IPS-18a (cell line): ENCODE results near the gene DCAKD.

Experiments
- H3K27ac ChIP-seq: one replicate; pipeline ENCODE4 v1.5.1; 2013; ENCODE audit warnings: low read length
- H3K27me3 ChIP-seq: one replicate; pipeline ENCODE4 v1.6.1; 2013; ENCODE audit warnings: mild to moderate bottlenecking, low read length; ENCODE audit not compliant: control insufficient read depth, insufficient read depth
- H3K36me3 ChIP-seq: one replicate; pipeline ENCODE4 v1.6.1; 2013; ENCODE audit warnings: low read depth, low read length; ENCODE audit not compliant: control insufficient read depth
- H3K4me1 ChIP-seq: one replicate; pipeline ENCODE4 v1.6.1; 2013; ENCODE audit warnings: low read depth, low read length; ENCODE audit not compliant: control insufficient read depth
- H3K4me3 ChIP-seq: one replicate; pipeline ENCODE4 v1.5.1; 2013; ENCODE audit warnings: low read length
- H3K9ac ChIP-seq: one replicate; pipeline ENCODE4 v1.6.1; 2013; ENCODE audit warnings: mild to moderate bottlenecking, low read length, moderate library complexity
- H3K9me3 ChIP-seq: one replicate; pipeline ENCODE4 v1.6.1; 2013; ENCODE audit warnings: low read depth, low read length; ENCODE audit not compliant: control insufficient read depth

The DCAKD gene

DNA sequence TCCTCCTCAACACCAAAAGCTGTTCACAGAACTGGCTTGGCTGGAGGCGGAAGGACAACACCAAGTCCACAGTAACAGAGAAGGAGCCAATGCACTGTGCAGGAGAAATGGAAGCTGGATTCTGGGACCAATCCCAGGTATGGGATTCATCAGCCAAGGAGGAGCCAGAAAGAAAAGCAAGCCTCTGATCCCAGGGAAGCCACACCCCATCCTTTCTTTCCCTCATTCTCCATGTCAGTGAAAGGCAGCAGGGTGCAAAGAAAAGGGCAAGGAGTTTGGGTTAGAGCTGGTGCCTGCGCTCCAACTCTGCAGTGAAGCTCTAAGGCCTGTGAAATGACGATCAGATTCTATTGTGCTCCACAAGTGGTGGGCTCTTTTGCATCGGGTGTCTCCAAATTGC is 11.0 kb downstream of the DCAKD start:
- H3K27ac ChIP-seq = no peak overlapping the region
- no peak overlapping the region for H3K4me3 ChIP-seq
- no peaks in the 10 kb centered on the region for H3K9me3 ChIP-seq
- no peaks in the 10 kb centered on the region for H3K36me3 ChIP-seq
- no peaks in the 10 kb centered on the region for H3K27me3 ChIP-seq
- no peak overlapping the region for H3K9ac ChIP-seq
- peaks cover 7% of the 10 kb centered on the region for H3K4me1 ChIP-seq

GRCh38 chr17:45038728-45039634 is 12.5 kb downstream of the DCAKD start:
- Histone ChIP-seq H3K27ac (no peak overlapping the region), H3K4me3 (no peak overlapping the region), H3K9me3 (no peaks in the 10 kb centered on the region), H3K36me3 (peaks cover 3% of the 10 kb centered on the region), H3K4me1 (peaks cover 7% of the 10 kb centered on the region), H3K9ac (no peak overlapping the region), H3K27me3 (no peaks in the 10 kb centered on the region)

DNA sequence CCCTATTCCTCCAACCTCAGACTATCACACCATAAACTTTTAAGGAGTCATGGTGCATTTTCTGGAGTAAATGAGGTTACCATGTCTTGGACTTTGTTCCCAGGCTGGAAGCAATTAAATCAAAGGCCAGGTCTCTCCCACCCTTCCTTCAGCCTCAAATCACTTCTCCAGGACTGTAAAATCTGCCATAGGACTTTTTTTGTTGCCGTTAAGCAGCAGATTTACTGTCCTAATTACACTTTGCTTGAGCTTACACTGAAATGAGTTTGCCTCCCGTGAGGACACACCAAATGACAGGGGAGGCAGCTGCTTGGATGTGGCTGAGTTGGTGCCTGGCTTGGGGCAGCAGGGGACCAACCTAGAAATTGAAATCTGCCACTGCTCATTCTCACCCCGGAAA is 14.7 kb downstream of the DCAKD start:
- Histone ChIP-seq H3K4me3 (no peak overlapping the region), H3K27ac (no peak overlapping the region), H3K36me3 (peaks cover 11% of the 10 kb centered on the region), H3K4me1 (peaks cover 7% of the 10 kb centered on the region), H3K27me3 (no peaks in the 10 kb centered on the region), H3K9me3 (no peaks in the 10 kb centered on the region), H3K9ac (no peak overlapping the region)

GRCh38 chr17:45035848-45036247 is 15.6 kb downstream of the DCAKD start:
- Histone ChIP-seq H3K4me1 (peaks cover 3% of the 10 kb centered on the region), H3K27me3 (no peaks in the 10 kb centered on the region), H3K9ac (no peak overlapping the region), H3K36me3 (peaks cover 11% of the 10 kb centered on the region), H3K27ac (no peak overlapping the region), H3K9me3 (no peaks in the 10 kb centered on the region), H3K4me3 (no peak overlapping the region)

- no peak overlapping the region for H3K4me3 ChIP-seq
- no peaks in the 10 kb centered on the region for H3K27me3 ChIP-seq
- no peaks in the 10 kb centered on the region for H3K4me1 ChIP-seq
- no peak overlapping the region for H3K27ac ChIP-seq
- peaks cover 23% of the 10 kb centered on the region for H3K36me3 ChIP-seq
- H3K9ac ChIP-seq = no peak overlapping the region
- no peaks in the 10 kb centered on the region for H3K9me3 ChIP-seq
Measured at GRCh38 chr17:45034599-45034998, 16.8 kb downstream of the DCAKD start.

DNA sequence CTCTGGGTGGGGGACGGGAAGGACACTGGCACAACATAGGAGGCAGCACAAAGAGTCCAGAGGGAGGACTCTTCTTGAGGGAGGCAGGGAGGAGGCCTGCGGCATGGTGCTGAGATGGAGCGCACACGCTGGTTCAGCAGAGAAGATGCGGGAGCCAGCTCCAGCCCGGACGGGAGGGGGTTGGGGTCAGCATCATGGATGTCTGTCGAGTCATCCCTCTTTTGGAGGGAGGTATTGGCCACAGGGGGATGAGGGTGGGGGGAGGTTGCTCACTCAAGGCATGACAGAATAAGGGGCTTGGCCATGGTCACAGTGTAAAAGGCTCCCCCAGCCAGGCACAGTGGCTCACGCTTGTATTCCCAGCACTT is 19.3 kb downstream of the DCAKD start:
- H3K36me3 ChIP-seq = peaks cover 29% of the 10 kb centered on the region
- no peak overlapping the region for H3K9ac ChIP-seq
- H3K27ac ChIP-seq = no peak overlapping the region
- H3K4me1 ChIP-seq = no peaks in the 10 kb centered on the region
- H3K27me3 ChIP-seq = no peaks in the 10 kb centered on the region
- no peak overlapping the region for H3K4me3 ChIP-seq
- no peaks in the 10 kb centered on the region for H3K9me3 ChIP-seq

DNA sequence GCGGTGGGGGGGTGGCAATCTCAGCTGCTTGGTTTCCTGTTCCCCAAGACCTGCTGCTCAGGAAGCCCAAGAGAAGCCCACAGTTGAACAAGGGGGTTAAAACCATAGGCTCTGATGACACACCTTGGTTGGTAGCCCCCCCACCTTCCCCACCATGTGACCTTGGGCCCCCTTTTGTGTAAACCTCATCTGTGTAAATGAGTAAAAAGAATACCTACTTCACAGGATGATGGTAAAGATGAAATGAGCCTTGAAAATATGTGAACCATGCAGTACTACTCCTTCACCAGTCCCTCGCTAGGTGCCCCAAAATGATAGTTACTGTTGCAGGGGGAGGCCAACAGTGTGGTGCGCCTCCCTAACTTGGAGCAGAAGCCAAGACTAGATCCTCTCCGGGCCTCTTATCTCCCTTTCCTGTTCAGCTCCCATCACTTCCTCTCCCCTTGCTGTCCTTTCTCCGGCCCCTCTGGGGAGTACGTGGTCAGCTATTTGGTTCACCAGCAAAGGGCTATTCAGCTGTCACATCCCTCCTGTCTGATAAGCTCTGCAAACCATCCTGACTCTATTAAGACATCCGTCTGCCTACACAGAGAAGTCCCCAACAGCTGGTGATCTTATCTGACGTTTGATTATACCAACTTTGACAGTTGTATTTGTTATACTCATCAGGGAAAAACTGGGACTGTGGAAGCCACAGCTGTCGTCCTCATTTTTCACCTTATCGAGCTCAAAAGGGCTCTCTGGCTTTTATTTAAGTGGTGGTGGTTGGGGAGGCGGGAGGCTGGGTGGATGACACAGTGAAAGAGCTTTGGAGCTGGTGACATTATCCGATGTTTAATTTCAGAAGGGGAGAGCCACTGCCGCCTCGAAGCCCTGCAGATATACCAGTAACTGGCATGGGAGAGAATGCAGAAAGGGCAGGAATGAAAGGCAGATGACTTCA is 19.9 kb downstream of the DCAKD start:
- H3K36me3 ChIP-seq = peaks cover 31% of the 10 kb centered on the region

GRCh38 chr17:45030733-45031132 is 20.7 kb downstream of the DCAKD start:
- H3K4me3 ChIP-seq = no peak overlapping the region
- no peaks in the 10 kb centered on the region for H3K4me1 ChIP-seq
- no peak overlapping the region for H3K27ac ChIP-seq
- no peaks in the 10 kb centered on the region for H3K9me3 ChIP-seq
- H3K27me3 ChIP-seq = no peaks in the 10 kb centered on the region
- H3K9ac ChIP-seq = no peak overlapping the region
- peaks cover 32% of the 10 kb centered on the region for H3K36me3 ChIP-seq

More for the DNA sequence above, 19.9 kb downstream of the DCAKD start:
- no peaks in the 10 kb centered on the region for H3K4me1 ChIP-seq
- no peak overlapping the region for H3K27ac ChIP-seq
- no peak overlapping the region for H3K4me3 ChIP-seq
- no peaks in the 10 kb centered on the region for H3K9me3 ChIP-seq
- no peaks in the 10 kb centered on the region for H3K27me3 ChIP-seq
- H3K9ac ChIP-seq = no peak overlapping the region

- no peaks in the 10 kb centered on the region for H3K27me3 ChIP-seq
- no peak overlapping the region for H3K4me3 ChIP-seq
- peaks cover 32% of the 10 kb centered on the region for H3K36me3 ChIP-seq
- H3K27ac ChIP-seq = no peak overlapping the region
- no peaks in the 10 kb centered on the region for H3K4me1 ChIP-seq
- no peak overlapping the region for H3K9ac ChIP-seq
- no peaks in the 10 kb centered on the region for H3K9me3 ChIP-seq
Measured at GRCh38 chr17:45029758-45030423, 21.5 kb downstream of the DCAKD start.

DNA sequence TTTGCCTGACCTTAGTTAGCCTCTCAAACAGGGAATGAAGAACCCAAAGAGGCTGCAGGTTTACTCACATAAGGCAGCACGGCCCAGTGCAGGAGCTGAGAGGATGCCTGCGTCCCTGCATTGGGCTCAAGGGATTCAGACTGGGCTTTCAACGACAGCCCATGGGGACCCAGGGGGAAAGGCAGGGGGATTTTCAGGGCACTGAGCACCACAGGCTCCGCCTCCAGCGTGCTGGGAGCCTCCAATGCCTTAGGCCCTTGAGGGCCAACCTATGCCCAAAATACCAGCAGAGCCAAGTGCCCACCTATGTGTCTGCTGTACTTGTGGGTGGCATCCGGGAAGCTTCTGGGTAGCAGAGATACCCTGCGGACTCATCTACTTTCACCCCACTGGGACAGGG is 22.3 kb downstream of the DCAKD start:
- Histone ChIP-seq H3K4me3 (no peak overlapping the region), H3K9me3 (no peaks in the 10 kb centered on the region), H3K4me1 (no peaks in the 10 kb centered on the region), H3K9ac (no peak overlapping the region), H3K36me3 (peaks cover 30% of the 10 kb centered on the region), H3K27me3 (no peaks in the 10 kb centered on the region), H3K27ac (no peak overlapping the region)

- no peaks in the 10 kb centered on the region for H3K9me3 ChIP-seq
- H3K27ac ChIP-seq = no peak overlapping the region
- peaks cover 13% of the 10 kb centered on the region for H3K4me1 ChIP-seq
- no peak overlapping the region for H3K9ac ChIP-seq
- peaks cover 41% of the 10 kb centered on the region for H3K27me3 ChIP-seq
- peaks cover 2% of the 10 kb centered on the region for H3K36me3 ChIP-seq
- H3K4me3 ChIP-seq = no peak overlapping the region
Measured at GRCh38 chr17:45022655-45023339, 28.6 kb downstream of the DCAKD start.
